GM06990 (cell line): ENCODE data around the gene PARP1.
"Not testable (repeated sequence)": the region's sequence is repeated elsewhere in the genome, so short reads cannot be mapped to it uniquely, and the experiment has no call there.

Experiments
- DNase-seq: peaks from one replicate; pipeline ENCODE4 v3.0.0-alpha.2; 2011; ENCODE audit not compliant: insufficient read length; ENCODE audit errors: extremely low read depth
- H3K27me3 ChIP-seq: replicated peaks from 2 replicates; pipeline ENCODE4 v1.6.0; 2011; ENCODE audit warnings: low read length; ENCODE audit not compliant: control insufficient read depth, insufficient read depth
- H3K36me3 ChIP-seq: 2 replicates; pipeline ENCODE4 v1.5.1; 2011; ENCODE audit warnings: low read length; ENCODE audit not compliant: control insufficient read depth, insufficient read depth
- H3K4me3 ChIP-seq: replicated peaks from 2 replicates; pipeline ENCODE4 v1.5.1; 2011; ENCODE audit warnings: low read depth, mild to moderate bottlenecking, control low read depth, low read length
- TF ChIP-seq, protein P1 (sequence below): IDR thresholded peaks from 2 replicates; pipeline ENCODE4 v1.5.1; 2011; ENCODE audit warnings: low read length, control low read depth, mild to moderate bottlenecking, inconsistent platforms; ENCODE audit not compliant: insufficient read depth, poor library complexity, severe bottlenecking

Gene PARP1

DNA sequence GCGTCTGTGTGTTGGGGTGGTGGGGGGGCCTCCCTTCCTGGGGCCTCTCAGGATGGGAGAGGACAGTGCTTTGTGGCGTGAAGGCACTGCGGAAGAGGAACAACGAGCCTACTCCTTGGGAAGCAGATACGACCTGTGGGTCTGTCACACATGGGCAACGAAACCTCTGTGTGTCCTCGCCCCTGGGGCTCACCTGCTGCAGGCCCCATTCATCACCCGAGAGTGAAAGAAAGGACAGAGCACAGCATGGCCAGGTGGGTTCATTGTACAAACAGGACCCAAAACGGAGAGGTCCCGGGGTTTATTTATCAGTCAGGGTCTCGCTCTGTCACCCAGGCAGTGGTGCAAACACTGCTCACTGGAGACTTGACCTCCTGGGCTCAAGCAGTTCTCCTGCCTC lies 58.8 kb downstream of the PARP1 start:
- DNase-seq = peak; percentile 56
- TF ChIP-seq, protein P1, sequence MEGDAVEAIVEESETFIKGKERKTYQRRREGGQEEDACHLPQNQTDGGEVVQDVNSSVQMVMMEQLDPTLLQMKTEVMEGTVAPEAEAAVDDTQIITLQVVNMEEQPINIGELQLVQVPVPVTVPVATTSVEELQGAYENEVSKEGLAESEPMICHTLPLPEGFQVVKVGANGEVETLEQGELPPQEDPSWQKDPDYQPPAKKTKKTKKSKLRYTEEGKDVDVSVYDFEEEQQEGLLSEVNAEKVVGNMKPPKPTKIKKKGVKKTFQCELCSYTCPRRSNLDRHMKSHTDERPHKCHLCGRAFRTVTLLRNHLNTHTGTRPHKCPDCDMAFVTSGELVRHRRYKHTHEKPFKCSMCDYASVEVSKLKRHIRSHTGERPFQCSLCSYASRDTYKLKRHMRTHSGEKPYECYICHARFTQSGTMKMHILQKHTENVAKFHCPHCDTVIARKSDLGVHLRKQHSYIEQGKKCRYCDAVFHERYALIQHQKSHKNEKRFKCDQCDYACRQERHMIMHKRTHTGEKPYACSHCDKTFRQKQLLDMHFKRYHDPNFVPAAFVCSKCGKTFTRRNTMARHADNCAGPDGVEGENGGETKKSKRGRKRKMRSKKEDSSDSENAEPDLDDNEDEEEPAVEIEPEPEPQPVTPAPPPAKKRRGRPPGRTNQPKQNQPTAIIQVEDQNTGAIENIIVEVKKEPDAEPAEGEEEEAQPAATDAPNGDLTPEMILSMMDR = no peak
- H3K4me3 ChIP-seq = no peak overlapping the region

DNA sequence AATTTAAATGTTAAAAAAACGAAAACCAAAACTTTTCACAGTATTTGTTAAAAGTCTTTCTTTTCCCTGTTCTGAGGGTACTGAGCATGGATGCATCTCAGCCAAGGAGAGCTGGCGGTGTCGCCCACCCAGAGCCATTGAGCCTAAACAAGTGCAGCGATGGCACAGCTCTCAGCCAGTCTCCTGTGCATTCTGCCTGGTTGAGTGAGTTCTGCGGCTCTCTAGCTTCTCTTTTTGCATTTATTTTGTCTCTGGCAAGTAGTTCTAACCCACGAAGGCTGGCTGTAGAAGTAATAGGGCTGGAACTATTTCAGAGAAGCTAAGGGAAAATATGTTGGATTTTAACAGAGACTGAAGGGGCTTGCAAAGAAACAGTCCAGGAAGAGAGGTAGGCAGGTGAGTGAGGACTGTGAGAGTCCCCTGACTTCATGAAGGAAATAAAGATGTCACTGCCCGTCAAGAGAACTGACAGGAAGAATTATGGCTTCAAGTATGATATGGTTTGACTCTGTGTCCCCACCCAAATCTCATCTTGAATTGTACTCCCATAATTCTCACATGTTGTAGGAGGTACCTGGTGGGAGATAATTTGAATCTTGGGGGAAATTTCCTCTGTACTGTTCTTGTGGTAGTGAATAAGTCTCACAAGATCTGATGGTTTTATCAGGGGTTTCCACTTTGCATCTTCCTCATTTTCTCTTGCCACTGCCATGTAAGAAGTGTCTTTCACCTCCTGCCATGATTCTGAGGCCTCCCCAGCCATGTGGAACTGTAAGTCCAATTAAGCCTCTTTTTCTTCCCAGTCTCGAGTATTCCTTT lies 63.2 kb downstream of the PARP1 start:
- H3K27me3 ChIP-seq = no peaks in the 10 kb centered on the region
- no peaks in the 10 kb centered on the region for H3K36me3 ChIP-seq
- TF ChIP-seq, protein P1 = no peak
- no peak for DNase-seq
- no peak overlapping the region for H3K4me3 ChIP-seq

More for the DNA sequence above, 58.8 kb downstream of the PARP1 start:
- Histone ChIP-seq H3K36me3 (no peaks in the 10 kb centered on the region), H3K27me3 (no peaks in the 10 kb centered on the region)

DNA sequence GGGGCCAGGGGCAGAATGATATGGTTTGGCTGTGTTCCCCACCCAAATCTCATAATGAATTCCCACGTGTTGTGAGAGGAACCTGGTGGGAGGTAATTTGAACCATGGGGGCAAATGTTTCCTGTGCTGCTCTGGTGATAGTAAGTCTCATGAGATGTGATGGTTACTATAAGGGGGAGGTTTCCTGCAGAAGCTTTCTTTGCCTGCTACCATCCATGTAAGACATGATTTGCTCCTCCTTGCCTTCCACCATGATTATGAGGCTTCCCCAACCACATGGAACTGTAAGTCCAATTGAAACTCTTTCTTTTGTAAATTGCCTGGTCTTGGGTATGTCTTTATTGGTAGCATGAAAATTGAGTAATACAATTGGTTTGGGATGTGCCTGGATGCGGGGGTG lies 65.2 kb downstream of the PARP1 start:
- DNase-seq = no peak
- no peak overlapping the region for H3K4me3 ChIP-seq
- H3K27me3 ChIP-seq = no peaks in the 10 kb centered on the region
- TF ChIP-seq, protein P1 = no peak
- no peaks in the 10 kb centered on the region for H3K36me3 ChIP-seq

DNA sequence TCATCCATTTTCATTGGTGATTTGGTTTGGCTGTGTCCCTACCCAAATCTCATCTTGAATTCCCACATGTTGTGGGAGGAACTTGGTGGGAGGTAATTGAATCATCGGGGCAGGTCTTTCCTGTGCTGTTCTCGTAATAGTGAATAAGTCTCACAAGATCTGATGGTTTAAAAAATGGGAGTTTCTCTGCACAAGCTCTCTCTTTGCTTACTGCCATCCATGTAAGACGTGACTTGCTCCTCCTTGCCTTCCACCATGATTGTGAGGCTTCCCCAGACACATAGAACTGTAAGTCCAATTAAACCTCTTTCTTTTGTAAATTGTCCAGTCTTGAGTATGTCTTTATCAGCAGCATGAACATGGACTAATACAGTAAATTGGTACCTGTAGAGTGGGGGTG lies 67.8 kb downstream of the PARP1 start:
- DNase-seq, H3K4me3 ChIP-seq, H3K36me3 ChIP-seq, H3K27me3 ChIP-seq: not testable (repeated sequence)

DNA sequence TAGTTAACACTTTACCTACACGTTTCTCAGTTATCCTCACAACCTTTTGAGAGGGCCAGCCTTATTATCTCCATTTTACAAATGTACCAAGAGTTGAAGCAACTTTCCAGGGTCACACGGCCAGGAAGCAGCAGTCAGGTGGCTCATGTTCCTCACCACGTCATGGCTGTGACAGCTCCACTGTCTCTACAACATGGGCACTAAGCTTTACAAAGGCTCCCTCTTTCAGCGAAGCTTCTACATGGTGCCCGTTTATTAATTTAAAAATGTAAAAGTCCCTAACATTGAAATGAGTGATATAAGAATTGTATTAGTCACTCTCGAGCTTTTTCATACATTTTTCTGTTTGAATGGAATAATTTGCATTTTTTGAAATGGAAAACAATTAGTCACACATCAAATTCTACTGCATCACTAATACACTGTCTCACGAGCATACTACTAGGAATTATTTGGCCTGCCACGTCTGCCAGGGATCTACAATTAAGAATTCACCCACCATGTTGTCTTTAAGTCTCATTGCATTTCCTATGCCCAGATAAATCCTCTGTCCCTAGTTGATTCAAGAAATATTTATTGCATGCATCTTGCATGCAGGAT lies 70.5 kb downstream of the PARP1 start:
- DNase-seq = no peak
- no peaks in the 10 kb centered on the region for H3K36me3 ChIP-seq
- H3K27me3 ChIP-seq = no peaks in the 10 kb centered on the region
- H3K4me3 ChIP-seq = no peak overlapping the region
- TF ChIP-seq, protein P1 = no peak

DNA sequence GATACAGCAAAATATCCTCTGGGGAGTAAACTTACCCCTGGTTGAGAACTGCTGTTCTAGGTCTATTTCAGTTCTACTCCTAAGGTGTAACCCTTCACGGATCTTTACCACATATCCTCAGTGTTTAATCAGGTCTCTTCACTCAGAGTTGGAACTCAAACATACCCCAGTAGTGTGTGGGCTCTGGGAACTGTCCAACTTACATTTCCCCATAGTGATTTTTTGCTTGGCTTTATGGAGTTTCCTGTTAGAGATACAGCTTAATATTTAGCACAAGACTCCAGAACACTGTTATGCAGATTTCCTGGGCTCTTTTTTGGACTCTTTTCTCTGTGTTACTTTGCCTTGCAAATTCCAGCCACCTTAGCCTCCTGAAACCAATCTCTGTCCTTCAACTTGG lies 72.2 kb downstream of the PARP1 start:
- Histone ChIP-seq H3K36me3 (no peaks in the 10 kb centered on the region), H3K27me3 (no peaks in the 10 kb centered on the region), H3K4me3 (no peak overlapping the region)
- no peak for DNase-seq
- TF ChIP-seq, protein P1 = no peak
